GM21786 (cell line): ENCODE results near the gene KAT14.
"Not testable (repeated sequence)": the region's sequence is repeated elsewhere in the genome, so short reads cannot be mapped to it uniquely, and the experiment has no call there.

ENCODE experiments used
- ATAC-seq: cut with Tn5 transposase; IDR thresholded peaks from one replicate; pipeline ENCODE4 v1.9.1; 2021; ENCODE audit not compliant: unreplicated experiment

The KAT14 gene, protein sequence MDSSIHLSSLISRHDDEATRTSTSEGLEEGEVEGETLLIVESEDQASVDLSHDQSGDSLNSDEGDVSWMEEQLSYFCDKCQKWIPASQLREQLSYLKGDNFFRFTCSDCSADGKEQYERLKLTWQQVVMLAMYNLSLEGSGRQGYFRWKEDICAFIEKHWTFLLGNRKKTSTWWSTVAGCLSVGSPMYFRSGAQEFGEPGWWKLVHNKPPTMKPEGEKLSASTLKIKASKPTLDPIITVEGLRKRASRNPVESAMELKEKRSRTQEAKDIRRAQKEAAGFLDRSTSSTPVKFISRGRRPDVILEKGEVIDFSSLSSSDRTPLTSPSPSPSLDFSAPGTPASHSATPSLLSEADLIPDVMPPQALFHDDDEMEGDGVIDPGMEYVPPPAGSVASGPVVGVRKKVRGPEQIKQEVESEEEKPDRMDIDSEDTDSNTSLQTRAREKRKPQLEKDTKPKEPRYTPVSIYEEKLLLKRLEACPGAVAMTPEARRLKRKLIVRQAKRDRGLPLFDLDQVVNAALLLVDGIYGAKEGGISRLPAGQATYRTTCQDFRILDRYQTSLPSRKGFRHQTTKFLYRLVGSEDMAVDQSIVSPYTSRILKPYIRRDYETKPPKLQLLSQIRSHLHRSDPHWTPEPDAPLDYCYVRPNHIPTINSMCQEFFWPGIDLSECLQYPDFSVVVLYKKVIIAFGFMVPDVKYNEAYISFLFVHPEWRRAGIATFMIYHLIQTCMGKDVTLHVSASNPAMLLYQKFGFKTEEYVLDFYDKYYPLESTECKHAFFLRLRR

DNA sequence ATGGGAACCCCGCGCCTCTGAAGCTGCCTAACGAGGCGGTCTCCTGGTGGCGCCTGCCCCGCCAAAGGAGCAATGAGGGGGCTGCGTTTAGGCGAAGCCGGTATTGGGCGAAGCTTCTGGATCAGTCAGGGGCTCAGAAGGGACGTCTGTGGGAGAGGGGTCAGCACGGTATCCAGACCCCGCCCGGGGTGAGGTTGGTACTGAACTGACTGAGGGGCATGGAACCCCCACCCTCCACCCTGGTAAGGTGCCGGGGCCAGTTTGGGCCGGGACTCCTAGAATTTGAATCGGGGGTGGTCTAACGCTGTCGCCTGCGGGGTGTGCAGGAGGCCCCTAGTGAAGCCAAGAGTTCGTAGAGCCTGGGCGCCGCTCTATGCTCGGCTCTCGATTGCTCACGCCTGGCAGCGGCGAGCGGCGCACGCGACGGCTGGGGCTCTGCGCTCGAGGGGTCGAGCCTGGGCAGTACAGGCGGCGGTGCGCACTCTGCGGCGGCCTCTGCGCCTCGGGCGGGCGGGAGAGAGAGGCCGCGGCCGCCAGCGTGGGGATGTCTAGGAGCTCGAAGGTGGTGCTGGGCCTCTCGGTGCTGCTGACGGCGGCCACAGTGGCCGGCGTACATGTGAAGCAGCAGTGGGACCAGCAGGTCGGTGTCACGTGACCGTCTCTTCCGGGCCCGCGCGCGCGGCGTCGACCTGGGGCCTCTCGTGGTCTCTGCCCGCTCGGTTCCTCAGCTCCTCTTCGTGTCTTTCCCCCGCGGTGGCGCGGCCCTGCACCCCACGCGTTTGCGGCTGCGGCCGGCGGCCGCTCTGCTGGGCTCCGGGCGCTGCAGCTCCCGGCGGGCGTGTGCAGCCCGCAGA lies at the start of gene KAT14, which contains the start of gene PET117:
Gene KAT14, plus strand, starts transcription at position 452 of the 854 bp plus-strand sequence. CDS start 4,798 bp downstream, outside the sequence.
Gene PET117, plus strand, starts transcription at position 452 of the 854 bp plus-strand sequence. Its CDS starts 93 bp downstream, at position 545.
- ATAC-seq, result peak; percentile 82

DNA sequence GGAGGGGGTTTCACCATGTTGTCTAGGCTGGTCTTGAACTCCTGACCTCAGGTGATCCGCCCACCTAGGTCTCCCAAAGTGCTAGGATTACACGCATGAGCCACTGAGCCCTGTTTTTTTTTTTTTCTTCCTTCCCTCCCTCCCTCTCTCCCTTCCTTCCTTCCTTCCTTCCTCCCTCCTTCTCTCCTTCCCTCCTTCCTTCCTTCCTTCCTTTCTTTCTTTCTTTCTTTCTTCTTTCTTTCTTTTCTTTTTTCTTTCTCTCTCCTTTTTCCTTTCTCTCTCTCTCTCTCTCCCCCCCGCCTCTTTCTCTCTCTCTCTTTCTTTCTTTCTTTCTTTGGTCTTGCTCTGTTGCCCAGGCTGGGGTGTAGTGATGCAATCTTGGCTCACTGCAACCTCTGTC lies 49.4 kb upstream of the KAT14 start:
- ATAC-seq, result not testable (repeated sequence)

DNA sequence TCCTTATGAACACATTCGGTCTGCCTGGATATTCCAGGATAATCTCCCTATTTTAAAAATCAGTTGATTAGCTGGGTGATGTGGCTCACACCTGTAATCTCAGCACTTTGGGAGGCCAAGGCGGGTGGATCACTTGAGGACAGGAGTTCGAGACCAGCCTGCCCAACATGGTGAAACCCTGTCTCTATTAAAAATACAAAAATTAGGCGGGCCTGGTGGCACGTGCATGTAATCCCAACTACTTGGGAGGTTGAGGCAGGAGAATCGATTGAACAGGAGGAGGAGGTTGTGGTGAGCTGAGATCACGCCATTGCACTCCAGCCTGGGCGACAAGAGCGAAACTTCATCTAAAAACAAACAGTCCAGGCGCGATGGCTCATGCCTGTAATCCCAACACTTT lies 48.8 kb upstream of the KAT14 start:
- ATAC-seq, result not testable (repeated sequence)

DNA sequence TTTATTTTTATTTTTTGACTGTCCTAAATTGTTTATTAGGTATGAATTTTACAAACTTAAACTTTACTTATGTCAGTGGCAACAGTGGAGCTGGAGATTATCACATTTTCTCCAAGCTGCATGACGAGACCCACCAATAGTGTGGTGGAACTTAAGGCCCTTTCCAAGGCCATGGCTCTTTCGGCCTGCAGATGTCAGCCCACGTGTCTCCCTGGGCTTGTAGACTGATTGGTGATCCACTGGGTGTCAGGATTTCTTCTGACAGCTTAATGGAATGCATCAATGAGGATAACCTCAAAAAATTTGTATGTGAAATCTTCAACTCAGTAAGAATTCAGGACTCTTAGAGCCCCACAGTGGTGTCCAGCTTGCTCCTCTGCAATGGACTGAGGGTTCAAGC lies 47.6 kb upstream of the KAT14 start:
- no peak for ATAC-seq

DNA sequence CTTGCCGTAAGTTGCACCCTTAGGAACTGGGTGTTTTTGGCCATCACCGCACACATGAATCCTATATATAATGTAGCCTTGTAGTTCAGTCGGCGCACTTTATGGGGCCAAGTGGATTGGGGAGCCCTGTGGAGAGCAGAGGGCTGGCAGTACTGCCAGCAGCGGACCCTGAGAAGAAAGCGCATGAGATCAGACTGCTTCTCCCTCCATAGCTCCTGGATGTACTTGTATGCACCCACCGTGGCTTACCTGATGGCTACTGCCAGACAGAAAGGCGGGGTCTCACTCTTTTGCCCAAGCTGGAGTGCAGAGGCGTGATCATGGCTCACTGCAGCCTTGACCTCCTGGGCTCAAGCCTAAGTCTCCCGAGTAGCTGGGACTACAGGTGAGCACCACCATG lies 47.2 kb upstream of the KAT14 start:
- no peak for ATAC-seq

DNA sequence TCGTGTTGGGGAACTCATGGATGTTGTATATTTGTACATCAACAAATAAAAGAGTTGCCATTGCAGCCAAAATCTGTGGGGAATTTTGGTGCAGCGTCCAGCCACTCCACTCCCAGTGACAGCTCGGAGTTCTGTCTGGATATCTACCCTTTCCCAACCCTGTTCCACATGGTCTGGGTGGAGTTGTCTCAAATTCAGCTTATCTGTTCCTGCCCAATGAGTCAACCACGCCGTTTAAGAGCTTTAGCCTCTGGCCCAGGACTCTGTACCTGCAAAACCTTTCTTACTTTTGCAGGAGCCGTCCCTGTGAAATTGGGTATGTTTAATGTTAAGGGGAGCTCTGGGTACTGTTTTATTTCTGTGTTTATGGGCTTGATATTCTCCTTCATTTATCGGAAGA lies 46.0 kb upstream of the KAT14 start:
- ATAC-seq, result no peak

DNA sequence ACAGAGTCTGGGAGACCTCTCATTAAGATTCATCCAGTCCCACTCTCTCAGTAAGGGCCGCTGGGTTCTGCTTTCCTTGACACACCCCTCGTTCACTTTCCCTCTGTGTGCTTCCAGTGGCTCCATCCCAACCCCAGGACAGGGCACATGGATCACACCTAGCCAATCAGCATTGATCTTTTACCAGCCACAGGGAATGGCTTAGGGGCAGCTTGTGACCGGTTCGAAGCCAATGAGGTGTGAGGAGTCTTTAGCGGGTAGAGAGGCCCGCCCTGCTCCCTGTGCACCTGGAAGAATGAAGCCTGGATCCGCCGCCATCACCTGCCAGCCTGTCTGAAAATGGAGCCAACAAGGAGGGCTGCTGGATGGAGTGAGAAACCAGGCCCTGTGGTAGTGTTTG lies 44.8 kb upstream of the KAT14 start:
- no peak for ATAC-seq

DNA sequence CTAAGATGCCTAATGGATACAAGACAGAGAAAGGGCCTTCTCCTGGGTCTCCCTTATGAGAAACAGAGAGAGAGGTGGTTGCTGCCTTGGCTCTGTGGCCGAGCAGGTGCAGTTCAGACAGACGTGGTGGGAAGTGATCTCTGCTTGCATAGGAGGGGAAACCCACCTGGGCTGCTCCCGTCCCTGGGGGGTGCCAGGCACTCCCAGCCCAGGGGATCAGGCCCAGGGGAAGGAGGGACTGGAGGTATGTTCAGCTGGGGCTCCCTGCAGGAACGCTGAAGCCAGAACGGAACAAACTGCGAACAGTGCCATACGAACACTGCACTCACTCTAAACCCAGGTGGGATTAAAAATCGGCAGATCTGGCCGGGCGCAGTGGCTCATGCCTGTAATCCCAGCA lies 44.3 kb upstream of the KAT14 start:
- ATAC-seq, result no peak

DNA sequence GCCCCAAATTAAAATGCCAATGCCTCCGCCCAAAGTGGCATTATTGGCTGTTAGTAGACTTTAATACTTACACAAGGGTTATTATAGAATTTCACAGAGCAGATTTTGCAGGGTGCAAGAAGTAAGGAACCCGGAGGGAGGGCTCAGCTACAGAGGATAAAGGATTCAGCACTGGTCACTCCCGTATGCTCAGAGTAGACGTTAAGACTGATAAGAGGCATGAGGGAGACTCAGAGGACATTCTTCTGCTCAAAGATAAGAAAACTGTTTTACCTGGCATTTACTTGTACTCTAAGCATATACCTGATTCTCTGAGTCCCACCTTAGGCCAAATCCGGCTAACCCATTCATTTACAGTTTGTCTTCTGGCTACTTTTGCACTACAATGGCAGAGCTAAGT lies 43.5 kb upstream of the KAT14 start:
- no peak for ATAC-seq

DNA sequence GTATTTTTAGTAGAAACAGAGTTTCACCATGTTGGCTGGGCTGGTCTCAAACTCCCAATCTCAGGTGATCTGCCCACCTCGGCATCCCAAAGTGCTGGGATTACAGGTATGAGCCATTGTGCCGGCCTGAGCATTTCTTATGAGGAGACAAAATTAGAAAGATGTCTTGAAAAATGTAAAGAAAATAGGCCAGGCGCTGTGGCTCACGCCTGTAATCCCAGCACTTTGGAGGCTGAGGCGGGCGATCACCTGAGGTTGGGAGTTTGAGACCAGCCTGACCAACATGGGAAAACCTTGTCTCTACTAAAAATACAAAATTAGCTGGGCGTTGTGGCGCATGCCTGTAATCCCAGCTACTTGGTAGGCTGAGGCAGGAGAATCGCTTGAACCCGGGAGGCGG lies 37.1 kb upstream of the KAT14 start:
- ATAC-seq, result not testable (repeated sequence)

DNA sequence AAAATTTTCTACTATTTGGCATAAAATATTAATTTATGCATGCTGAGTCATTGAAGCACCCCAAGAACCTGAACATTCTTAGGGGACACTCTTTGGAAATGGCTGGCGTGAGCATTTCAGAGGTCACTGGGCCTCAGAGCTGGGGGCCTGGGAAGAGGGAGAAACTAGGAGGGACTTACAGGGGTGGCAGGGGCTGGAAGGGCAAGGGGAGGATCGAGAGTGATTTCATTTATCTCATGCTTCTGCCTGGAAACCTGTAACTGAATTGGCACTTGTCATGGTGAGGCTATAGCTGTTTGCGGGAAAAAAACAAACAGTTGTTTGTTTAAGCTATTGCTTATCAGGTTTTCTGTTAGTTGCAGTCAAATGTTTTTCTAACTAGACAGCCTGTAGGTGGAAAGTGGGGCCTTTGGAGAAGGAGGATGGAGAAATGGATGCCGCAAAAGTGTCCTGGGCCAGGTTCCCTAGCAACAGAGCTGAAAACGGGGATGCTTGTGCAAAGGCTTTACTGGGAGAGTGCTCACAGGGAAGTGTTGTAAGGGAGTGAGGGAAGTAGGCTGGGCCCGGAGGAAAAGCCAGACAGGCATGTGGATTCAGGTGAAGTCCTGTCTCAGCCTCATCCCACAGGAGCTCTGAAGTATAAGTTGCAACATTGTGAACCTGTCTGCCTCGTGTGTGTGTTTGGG lies 36.4 kb upstream of the KAT14 start:
- no peak for ATAC-seq

DNA sequence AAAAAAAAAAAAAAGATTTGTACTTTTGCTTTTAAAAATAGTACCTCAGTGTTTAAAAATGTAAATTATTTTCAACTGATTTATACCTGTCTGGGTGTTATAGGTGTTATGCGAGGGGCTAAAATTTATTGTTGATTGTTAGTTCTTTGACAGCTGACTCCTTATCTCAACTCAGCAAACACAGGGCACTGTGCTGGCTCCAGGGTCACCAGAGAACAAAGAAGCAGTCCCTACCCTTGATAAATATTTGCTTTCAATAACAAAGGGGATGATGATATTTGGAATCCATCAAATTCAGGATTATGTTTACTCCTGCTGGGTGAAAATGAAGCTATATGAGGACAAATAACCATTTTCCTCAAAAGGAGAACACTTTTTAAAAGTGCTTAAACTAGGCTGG lies 34.2 kb upstream of the KAT14 start:
- no peak for ATAC-seq

DNA sequence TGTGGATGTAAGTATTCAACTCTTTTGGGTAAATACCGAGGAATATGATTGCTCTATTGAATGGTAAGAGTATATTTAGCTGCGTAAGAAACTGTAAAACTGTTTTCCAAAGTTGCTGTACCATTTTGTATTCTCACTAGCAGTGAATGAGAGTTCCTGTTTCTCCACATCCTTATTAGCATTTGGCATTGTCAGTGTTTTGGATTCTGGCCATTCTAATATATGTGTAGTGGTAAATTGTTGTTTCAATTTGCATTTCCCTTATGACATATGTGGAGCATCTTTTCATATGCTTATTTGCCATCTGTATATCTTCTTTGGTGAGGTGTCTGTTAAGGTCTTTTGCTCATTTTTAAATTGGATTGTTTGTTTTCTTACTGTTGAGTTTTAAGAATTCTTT lies 29.3 kb upstream of the KAT14 start:
- ATAC-seq, result no peak

DNA sequence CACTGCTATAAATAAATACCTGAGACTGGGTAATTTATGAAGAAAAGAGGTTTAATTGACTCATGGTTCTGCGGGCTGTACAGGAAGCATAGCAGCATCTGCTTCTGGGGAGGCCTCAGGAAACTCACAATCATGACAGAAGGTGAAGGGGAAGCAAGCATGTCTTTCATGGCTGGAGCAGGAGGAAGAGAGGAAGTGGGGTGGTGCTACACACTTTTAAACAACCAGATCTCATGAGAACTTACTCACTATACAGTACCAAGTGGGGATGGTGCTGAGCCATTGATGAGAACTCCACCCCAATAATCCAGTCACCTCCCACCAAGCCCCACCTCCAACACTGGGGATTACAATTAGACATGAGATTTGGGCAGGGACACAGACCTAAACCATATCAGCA lies 9.1 kb upstream of the KAT14 start:
- ATAC-seq, result not testable (repeated sequence)

DNA sequence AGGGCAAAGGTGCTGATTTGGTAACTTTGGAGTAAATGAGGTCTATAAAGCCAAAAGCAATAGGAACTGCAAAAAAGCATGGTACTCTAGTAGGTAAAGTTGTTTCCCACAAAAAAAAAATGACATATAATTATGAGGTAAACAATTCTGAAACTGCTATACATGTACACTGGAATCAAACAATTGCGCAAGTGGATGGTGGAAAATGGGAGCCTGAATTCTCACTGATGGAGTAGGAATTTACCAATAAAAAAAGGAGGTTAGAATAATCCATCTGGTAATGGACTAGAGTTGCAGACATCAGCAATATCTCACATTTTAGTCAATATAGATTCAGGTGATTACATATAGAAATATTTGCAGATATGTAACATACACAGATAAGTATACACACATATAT lies 5.0 kb upstream of the KAT14 start:
- ATAC-seq, result no peak

DNA sequence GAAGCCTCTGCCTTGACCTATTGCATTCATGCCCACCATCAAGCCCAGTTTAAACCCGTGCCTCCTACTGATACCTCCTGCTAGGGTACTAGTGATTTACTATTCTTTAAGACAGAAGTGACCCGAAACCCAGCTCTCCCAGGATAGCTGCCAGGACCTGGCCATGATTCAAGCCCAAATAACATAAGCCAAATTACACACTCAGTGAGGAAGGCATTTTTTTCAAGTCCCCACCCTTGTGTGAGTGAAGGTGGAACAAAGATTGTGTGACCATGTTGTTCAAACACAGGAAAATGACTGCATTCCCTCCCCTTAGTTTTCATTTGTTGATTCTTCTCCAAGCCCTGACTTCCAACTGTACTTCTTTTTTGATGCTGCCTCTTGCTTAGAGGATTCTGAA lies 3.7 kb upstream of the KAT14 start:
- no peak for ATAC-seq

DNA sequence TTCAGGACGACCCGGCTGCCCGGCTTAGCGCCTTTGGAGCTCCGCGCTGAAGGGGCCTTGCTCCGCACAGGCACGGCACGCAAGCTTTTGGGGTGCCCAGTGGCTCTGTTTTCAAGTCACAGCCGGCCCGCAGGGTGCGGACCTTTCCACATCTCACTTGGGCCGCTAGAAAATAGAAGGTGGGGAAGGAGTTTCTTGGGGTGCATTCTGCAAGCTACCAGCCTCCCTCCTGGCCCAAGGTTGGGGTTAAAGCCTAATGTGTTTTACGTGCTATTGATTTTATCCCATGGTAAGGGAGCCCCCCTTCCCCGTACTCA lies 561 bp downstream of the KAT14 start:
- peak; percentile 4 for ATAC-seq

DNA sequence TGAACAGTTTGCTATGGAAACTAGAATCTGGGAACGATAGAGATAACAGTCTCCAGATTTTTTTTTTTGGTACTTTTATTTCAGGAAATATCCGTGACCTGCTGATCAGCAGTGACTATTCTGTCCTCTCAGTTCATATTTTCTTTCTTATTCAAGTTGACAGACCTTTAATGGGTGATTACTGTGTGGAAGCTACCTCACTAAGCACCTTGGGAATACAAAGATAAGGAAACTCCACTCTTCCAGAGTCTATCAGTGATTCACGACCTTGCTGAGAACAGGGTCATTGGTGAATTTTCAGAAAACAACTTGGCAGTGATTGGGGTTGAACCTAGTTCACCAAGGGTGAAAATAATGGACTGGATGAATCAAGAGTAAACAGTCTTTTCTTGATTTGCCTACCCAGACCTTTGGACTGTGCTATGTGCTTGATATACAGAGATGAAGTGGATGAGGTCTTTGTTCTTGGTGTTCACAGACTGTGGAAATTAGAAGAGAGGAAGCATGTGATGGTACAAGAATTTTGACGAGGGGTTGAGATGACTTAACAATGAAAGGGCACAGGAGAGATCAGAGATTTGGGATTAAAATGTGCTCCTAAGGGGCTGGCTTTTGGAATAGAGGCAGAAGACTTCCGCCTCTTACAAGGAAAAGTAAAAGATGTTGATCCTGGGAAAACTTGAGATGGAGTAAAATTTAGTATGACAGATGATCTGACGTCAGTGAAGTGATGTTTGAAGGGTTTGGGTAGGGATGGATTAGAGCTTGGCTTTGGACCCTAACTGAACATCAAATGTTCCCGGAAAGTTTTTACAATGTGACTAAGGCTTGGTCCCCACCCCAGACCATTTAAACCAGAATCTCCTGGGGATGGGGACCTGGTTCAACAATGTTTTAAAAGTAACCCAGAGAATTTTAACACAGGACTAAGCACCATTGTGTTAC lies 1.2 kb downstream of the KAT14 start:
- ATAC-seq, result no peak

DNA sequence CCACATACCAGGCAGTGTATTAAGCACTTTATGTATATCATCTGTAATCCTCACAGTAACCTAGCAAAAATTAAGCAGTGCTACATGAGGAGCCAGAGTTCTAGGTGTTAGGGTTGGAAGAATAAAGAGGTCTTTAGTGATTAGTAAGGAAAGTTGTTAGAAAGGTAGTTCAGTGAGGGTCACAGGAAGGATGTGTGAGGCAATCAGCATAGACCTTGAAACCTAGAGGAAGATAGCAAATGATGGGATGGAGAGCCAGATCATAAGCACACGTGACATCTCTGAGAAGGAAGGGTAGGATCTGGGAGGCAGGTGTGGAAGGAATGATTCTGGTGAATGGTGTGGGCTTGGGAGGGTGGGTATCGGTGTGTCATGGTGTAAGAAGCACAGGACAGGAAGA lies 2.2 kb downstream of the KAT14 start:
- no peak for ATAC-seq
